T follicular helper cell (primary cell): ENCODE data around the gene UBIAD1.
"Not testable (repeated sequence)": the region's sequence is repeated elsewhere in the genome, so short reads cannot be mapped to it uniquely, and the experiment has no call there.

Experiments
- DNase-seq: peaks from one replicate; pipeline ENCODE4 v3.0.0-alpha.2; 2020; ENCODE audit warnings: low read depth
- total RNA-seq, 2 experiments: gene quantifications; one replicate each; lab custom pipeline; 2026; lab: John Stamatoyannopoulos, UW

The UBIAD1 gene
- 61.3 to 65.8 reads per million in 2 experiments for total RNA-seq

- DNase-seq = peak; percentile 78
These were observed at the start of gene UBIAD1 for GRCh38 chr1:11272832-11273594. UBIAD1 (plus strand) TSS chr1:11273198; CDS start chr1:11273532, 334 bp downstream.

GRCh38 chr1:11227106-11228077 is 45.6 kb upstream of the UBIAD1 start:
- DNase-seq = no peak

- DNase-seq = no peak
These were observed 43.8 kb upstream of the UBIAD1 start for GRCh38 chr1:11229203-11229602.

- DNase-seq = no peak
These were observed 39.8 kb upstream of the UBIAD1 start for GRCh38 chr1:11233208-11233607.

GRCh38 chr1:11237356-11237755 is 35.6 kb upstream of the UBIAD1 start:
- no peak for DNase-seq

GRCh38 chr1:11238311-11238710 is 34.7 kb upstream of the UBIAD1 start:
- DNase-seq = no peak

- no peak for DNase-seq
These were observed 27.8 kb upstream of the UBIAD1 start for GRCh38 chr1:11245248-11245647.

GRCh38 chr1:11245904-11246719 is 26.9 kb upstream of the UBIAD1 start:
- no peak for DNase-seq

GRCh38 chr1:11248169-11248568 is 24.8 kb upstream of the UBIAD1 start:
- DNase-seq = no peak

- no peak for DNase-seq
These were observed 20.5 kb upstream of the UBIAD1 start for GRCh38 chr1:11252538-11252937.

GRCh38 chr1:11253226-11253625 is 19.8 kb upstream of the UBIAD1 start:
- DNase-seq = no peak

GRCh38 chr1:11256299-11256698 is 16.7 kb upstream of the UBIAD1 start:
- no peak for DNase-seq

- peak; percentile 96 for DNase-seq
These were observed 10.6 kb upstream of the UBIAD1 start, which contains the start of gene MTOR for GRCh38 chr1:11262171-11263049. MTOR (minus strand) TSS chr1:11262551; CDS start chr1:11259409, 3,142 bp downstream.

GRCh38 chr1:11266268-11267074 is 6.5 kb upstream of the UBIAD1 start:
- no peak for DNase-seq

GRCh38 chr1:11267350-11268337 is 5.4 kb upstream of the UBIAD1 start:
- not testable (repeated sequence) for DNase-seq

GRCh38 chr1:11272544-11272831 is 510 bp upstream of the UBIAD1 start:
- DNase-seq = no peak

GRCh38 chr1:11273595-11274234 is 717 bp downstream of the UBIAD1 start:
- no peak for DNase-seq

- DNase-seq = no peak
These were observed 6.2 kb downstream of the UBIAD1 start for GRCh38 chr1:11279152-11279551.
